Measurements from ENCODE around the gene DCC.

The DCC gene

GRCh38 chr18:52339891-52340371 is at the start of gene DCC:
Gene DCC (plus strand): TSS chr18:52340197. CDS start chr18:52340788, 591 bp downstream.
- peak in 49 of 51 donors; percentile 4 to 78 (median 51) for DNase-seq

GRCh38 chr18:52310651-52311050 is 29.3 kb upstream of the DCC start:
- no peak for DNase-seq

DNA sequence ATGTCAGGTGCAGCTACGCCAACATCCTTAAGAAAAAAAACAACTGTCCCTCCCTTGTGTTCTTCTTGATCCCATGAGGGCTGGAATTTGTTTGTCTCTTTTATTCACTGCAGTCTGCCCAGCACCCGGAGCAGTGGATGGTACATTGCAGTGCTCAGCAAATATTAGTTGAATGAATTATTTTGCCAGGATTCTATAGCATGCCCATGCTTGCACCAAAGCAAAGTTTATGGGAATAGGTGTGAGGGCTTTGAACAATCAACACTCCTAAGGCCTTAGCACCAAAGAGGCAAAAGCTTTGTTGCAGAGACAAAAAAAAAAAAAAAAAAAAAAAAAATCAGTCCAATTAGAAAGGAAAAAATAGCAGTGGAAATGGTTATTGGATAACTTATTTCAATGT is 28.7 kb upstream of the DCC start:
- no peak for DNase-seq

DNA sequence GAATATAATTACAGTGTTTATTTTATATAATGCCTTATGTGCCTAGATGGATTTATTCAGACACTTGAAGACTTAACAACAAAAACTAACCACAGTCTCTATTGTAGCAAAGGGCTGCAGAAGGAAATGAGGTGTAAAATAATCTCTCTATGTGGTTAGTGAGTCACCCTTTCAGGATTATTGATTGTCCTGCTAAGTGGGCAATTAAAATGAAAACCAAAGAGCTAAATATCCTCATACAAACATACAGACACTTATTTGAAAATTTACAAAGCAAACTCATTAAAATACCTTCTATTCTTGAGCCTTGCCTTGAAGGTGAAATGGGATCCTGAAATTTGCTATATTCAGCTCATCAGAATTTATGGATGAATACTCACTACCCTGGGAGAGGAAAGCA is 27.7 kb upstream of the DCC start:
- DNase-seq: no peak

DNA sequence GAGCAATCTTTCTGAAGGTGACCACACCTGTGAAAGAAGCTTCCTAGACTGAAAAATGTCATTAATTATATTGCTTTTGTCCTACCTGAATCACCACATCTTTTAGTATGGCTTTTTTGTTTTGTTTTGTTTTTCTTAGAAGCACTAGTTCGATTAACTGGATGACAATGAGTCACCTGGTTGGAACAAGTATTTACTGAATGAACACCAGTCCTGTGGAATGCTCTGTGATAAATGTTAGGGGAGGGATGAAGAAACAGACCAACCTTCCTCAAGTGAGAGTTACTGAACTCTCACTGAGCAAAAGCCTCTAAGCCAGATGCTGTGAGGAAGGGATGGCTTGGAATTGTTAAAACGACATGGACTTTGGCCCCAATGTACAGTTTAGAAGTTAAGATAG is 26.8 kb upstream of the DCC start:
- no peak for DNase-seq

- DNase-seq: no peak
These were observed 20.5 kb upstream of the DCC start for GRCh38 chr18:52319424-52319983.

GRCh38 chr18:52322307-52322706 is 17.7 kb upstream of the DCC start:
- no peak for DNase-seq

DNA sequence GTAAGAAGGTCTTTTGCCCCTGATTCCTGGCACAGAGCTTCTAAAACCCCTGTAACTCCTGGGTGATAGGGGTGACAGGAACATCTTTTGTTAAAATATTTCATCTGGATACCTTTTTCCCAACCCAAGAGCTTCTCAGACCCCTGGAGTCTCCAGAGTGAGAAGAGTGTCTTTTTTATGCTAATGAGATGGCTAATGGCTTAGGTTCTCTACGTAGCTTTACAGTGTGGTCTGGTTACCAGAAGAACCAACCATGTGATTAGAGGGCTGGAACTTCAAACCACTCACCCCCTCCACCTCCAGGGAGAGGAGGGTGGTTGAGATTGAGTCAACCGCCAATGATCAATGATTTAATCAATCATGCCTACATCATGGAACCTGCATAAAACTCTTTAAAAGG is 16.2 kb upstream of the DCC start:
- no peak for DNase-seq

- DNase-seq: no peak
These were observed 14.0 kb upstream of the DCC start for GRCh38 chr18:52325997-52326396.

DNA sequence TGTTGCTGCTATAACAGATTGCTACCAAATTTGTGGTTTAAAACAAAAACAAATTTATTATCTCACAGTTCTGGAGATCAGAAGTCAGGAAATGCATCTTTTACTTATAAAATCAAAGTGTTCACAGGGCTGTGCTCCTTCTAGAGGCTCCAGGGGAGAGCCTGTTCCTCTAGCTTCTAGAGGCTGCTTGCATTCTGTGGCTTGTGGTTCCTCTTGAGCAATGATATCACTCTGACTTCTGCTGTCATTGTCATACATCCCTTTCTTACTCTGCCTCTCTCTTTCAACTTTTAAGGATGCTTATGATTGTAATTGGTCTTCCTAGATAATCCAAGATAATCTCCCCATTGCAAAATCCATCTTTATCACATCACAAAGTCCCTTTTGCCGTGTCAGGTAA is 6.1 kb upstream of the DCC start:
- no peak for DNase-seq

GRCh38 chr18:52334307-52334706 is 5.7 kb upstream of the DCC start:
- no peak for DNase-seq

GRCh38 chr18:52334896-52335295 is 5.1 kb upstream of the DCC start:
- no peak for DNase-seq

GRCh38 chr18:52337276-52337675 is 2.7 kb upstream of the DCC start:
- DNase-seq: no peak

GRCh38 chr18:52340406-52341102 is 557 bp downstream of the DCC start:
- DNase-seq: peak in 3 of 51 donors; percentile 26 to 38 (median 36)

DNA sequence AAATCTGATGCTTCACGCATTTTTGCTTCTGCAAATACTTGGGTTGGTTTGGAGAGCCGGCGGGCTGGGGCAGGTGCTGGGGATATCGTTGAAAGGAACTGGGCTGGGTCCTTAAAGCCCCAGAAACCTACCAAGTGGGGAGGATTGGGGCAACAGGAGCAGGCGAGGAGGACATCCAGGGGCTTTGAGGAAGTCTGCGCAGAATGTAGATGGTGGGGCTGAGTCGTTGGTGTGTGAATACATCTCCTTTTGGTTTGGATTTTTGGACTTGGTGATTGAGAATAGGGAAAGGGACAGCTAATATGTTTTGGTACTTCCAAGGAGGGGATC is 1.1 kb downstream of the DCC start:
- peak in 1 of 51 donors; percentile 24 for DNase-seq

DNA sequence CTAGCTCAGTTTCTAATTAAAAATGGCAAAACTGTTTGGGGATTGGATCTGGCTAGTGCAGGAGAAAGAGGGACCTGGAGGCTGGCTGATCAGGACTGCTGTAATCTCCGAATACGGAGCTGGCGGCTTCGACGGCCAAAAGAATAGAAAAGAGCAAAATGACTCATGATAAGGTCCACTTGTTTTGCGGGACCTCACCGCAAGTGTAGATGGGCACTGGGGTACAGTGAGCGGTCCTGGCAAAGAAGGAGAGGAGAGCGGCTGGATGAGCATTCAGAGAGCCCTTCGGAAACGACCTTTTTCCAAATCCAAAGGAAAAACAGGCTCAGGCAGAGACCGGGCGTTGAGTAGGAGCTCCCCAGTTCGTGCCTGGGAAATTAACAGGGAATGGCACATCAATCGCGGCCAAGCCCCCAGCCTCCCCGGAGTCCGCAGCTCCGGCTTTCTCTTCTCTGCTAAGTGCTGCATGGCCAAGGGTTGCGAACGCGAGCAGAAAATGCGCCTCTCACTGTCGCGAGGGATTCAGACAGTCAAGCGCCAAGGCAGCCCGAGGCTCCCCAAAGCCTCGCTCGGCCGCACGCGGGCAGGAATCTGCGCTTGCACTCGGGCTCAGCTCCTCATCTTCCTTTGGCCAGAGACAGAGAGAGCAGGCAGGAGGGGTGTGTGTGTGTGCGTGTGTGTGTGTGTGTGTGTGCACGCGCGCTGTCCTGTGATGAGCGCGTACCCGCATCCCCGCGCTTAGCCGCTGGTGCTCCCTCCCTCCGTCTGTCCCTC is 1.8 kb downstream of the DCC start:
- peak in 38 of 51 donors; percentile 2 to 62 (median 37) for DNase-seq

- DNase-seq: no peak
These were observed 2.5 kb downstream of the DCC start for GRCh38 chr18:52342456-52342855.

- peak in 5 of 51 donors; percentile 5 to 63 (median 15) for DNase-seq
These were observed 3.1 kb downstream of the DCC start for GRCh38 chr18:52343138-52343537.

DNA sequence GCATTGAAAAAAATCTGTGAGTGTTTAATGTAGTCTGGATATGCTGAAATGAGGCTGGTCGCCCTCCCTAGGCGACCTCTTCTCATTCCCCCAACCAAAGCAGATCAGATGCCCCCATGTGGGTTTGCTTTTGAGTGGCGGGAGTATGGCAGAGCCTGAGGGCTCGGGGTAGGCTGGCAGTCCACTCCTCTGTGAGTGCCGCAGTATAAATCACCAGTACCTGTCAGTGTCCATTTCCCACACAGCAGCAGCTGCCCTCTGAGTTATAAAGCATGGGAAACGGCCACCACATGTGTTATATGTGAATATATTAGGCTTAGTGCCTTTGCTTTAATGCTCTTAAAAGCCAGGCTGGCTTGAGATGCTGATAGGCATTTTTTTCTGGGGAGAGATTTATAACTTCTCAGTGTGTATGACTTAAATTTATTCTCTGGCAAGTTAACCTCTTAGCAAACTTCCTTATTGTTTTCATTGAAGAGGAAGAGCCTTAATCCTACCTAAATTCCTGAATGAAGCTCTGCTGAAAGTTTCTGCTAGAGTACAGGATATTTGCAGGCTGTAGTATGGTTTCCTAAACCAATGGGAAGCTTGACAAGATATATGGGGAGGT is 3.8 kb downstream of the DCC start:
- peak in 2 of 51 donors; percentile 7 to 40 for DNase-seq

- DNase-seq: no peak
These were observed 4.9 kb downstream of the DCC start for GRCh38 chr18:52344881-52345280.

DNA sequence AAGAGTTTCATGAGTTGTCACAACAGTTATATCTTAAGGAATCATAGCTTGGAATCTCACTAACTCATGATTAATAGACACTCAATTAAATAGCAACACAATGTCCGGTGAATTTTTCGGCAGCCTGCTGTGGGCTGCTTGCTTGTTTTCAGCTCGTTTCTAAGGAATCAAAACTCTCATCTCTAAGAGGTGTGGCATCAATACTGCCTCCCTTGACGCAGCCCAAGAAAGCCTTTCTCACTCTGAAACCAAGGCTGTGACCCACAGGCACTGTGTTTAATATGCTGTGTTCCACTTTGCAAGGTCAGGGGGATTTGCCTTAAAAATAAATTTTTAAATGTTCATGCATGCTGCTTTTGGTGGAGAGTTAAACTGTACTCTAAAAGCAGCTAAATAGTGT is 5.4 kb downstream of the DCC start:
- DNase-seq: no peak

DNA sequence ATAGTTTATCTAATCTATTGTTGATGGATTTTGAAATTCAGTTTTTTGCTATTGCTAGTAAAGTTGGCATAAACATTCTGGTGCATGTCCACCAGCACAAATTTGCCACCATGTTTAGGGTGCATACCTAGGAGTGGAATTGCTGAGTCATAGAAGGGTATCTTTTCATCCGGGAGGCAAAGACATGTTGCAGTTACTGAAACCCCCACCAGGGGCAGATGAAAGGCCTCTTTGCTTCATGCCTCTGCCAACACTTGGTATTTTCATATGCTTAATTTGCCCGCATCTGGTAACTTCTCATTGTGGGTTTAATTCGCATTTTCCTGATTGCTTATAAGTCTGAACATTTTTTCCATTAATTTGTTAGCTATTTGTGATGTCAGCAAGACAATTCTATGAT is 8.2 kb downstream of the DCC start:
- DNase-seq: no peak

Data from hypothalamus (tissue), 51 donors.